ENCODE data around the gene SCUBE1.

Gene SCUBE1

DNA sequence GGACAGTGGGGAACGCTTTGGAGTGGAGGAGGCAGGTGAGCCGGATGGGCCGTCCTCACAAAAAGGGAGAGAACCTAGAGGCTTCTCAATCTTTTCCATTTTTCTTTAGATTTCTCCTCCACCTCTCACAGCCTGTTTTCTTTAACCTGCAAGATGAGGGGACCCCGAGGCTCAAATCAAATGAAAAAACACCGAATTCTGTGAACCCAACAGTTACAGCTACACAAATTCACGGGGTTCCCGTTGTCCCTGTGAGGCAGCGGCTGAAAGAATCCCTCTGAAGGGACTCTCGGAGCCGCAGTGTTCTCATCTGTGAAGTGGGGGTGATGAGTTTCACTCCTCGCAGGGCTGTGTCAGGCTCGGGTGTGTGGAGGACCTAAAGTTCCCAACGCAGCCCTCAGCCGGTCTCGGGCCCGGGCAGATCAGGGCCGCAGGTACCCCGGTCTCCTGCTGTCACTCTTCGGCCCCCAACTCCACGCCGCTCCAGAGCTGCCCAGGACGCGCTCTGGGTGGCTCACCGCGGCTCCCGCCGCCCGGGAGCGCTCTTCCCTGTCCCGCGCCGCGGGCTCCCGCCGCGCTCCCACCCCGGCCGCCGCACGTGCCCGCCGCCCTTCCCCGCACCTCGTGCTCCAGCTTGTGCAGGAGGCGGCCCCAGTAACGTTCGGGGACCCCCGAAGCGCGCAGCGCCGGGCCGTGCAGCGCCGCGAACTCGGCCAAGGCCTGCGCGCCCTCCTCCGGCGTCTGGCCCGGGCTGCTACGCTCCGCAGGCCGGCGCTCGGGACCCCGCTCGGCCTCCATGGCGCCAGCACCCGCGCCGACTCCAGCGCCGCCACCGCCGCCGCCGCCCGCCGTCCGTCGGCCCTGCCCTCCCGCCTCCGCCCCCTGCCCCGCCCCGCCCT is 156.7 kb downstream of the SCUBE1 start, which contains the start of gene TTLL12:
Gene TTLL12, minus strand, starts transcription at position 863 of the 899 bp plus-strand sequence. Its CDS starts 65 bp downstream, at position 798.
- peak within 1 kb of the TSS; percentile 96 for H3K27ac ChIP-seq
- TF ChIP-seq, protein P1, sequence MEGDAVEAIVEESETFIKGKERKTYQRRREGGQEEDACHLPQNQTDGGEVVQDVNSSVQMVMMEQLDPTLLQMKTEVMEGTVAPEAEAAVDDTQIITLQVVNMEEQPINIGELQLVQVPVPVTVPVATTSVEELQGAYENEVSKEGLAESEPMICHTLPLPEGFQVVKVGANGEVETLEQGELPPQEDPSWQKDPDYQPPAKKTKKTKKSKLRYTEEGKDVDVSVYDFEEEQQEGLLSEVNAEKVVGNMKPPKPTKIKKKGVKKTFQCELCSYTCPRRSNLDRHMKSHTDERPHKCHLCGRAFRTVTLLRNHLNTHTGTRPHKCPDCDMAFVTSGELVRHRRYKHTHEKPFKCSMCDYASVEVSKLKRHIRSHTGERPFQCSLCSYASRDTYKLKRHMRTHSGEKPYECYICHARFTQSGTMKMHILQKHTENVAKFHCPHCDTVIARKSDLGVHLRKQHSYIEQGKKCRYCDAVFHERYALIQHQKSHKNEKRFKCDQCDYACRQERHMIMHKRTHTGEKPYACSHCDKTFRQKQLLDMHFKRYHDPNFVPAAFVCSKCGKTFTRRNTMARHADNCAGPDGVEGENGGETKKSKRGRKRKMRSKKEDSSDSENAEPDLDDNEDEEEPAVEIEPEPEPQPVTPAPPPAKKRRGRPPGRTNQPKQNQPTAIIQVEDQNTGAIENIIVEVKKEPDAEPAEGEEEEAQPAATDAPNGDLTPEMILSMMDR (conservative IDR thresholded peaks at IDR 0.05) = no peak

DNA sequence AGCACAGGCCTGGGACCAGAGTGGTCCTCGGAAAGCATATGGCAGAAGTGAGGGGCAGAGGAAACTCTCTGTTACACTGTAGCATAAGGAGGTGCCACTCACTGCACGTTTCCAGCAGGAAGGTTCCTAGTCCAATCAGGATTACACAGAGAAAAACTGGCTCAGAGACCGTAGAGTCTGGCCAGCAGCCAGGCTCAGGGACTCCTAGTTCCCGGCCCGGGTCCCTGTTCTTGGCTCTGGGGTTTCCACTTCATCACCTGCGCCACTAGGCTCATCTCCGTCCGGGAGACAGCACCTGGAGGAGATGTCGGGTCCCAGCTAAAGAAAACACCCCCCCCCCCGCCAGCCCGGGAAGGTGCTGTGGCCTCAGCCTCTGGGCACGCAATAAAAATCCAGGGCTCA is 157.3 kb downstream of the SCUBE1 start:
- H3K27ac ChIP-seq = peak overlapping the region; percentile 96
- TF ChIP-seq, protein P1 (conservative IDR thresholded peaks at IDR 0.05) = no peak

DNA sequence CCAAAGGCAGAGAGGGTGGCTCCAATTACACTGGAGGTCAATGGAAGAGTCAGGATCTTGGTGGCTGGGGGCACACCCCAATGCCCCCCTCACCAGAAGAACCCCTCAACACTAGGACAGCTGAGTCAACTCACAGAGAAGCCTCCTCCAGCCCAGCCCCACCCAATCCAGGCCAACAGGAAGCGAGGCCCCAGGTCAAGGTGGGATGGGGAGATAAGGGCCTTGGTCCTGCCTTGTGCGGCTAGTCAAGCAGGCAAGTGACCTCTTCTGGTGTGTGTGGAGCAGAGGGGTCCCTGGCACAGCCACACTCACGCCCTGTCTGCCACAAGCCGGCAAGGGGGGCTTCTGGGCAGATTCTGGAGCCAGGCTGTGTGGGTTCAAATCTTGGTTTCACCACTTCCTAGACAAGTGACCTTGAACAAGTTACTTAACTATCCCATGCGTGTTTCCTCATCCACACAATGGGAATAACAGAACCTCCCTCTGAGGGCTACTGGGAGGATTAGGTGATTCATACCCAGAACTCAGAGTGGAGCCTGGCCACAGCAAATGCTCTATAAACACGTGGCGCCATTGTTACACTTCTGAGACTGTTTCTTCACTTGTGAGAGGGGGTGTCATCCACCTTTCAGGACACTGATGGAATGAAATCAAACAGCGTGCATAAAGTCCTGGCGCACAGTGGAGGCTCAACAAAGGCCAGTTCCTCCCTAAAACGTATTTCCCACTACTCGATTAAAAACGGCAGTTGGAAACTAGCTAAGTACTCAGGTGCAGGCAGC is 159.5 kb downstream of the SCUBE1 start:
- TF ChIP-seq, protein P1 (conservative IDR thresholded peaks at IDR 0.05) = no peak
- peak overlapping the region; percentile 96 for H3K27ac ChIP-seq

DNA sequence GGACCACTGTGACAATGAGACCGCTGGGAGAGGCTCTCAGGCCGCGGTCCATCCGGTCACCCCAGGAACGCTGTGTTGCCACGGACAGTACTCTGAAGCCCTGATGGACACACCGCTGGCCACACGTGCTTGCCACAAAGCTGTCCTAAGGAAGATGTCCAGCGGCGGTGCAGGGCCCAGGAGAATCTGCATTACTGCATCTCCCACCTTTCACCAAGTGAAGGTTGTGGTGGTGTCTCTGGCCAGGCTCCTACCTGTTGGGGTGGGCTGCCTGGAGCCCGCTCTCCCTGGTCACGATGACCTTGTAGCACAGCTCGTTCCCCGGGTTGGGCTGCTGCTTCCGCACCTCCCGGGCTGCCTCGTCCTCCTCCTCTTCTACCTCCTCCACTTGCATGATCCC is 160.4 kb downstream of the SCUBE1 start:
- TF ChIP-seq, protein P1 (conservative IDR thresholded peaks at IDR 0.05) = no peak
- peak overlapping the region; percentile 96; the same call in 1 of the 2 replicates for H3K27ac ChIP-seq

DNA sequence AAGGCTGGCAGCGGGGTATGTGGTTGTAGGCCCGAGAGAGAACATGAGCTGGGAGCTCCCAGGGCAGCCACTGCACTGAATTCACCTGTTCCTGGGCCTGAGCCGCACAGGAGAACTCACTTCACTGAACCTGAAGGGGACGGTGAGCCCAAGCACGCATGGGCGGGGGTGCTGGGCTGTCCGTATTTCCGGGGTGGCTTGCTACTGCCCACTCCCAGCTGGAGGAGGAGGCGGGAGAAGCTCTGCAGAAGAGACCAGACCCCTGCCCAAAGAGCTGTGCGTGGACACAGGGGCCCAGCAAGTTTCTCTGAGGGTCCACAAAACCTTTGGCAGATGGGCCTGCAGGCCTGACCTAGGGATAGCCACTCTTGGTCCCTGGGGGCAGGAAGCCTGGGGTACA is 161.1 kb downstream of the SCUBE1 start:
- H3K27ac ChIP-seq = no peak overlapping the region
- TF ChIP-seq, protein P1 (conservative IDR thresholded peaks at IDR 0.05) = no peak

DNA sequence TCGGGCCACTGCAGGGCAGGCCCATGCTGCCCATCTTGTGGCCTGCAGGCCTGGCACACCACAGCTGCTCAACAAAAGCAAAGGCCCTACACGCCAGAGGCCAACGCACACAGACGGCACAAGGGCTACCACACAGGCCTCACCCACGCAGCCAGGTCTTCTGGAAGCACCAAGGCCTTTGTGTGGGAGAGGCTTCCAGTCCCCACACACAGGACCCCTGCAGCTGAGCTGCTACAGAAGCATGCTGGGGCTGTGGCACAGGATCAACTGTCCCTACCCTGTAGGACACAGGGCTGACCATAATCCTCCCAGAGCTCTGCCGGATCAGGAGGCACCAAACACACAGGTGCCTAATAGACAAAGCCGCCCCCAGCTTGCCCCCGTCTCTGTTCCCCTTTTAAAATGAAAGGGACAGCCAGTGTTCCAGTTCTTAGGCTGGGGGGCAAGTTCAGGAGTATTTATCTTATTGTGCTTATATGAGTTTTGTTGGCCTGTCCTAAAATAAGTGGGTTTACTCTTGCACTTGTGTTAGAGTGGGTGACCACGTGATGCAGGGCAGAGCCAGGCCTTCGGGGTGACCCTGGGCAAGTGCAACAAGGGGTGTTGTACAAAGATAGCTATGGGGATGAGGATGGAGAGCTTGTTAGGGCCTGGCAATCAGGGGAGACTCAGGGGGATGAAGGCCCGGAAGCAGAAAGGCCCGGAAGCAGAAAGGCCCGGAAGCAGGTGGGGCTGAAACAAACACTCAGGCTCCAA is 161.7 kb downstream of the SCUBE1 start:
- H3K27ac ChIP-seq = no peak overlapping the region; the same call in 1 of the 2 replicates

More for the DNA sequence above, 161.7 kb downstream of the SCUBE1 start:
- TF ChIP-seq, protein P1 (conservative IDR thresholded peaks at IDR 0.05) = no peak
